Trophoblast cell (in vitro differentiated cells and primary cell): ENCODE results near the gene CAMK4.

Experiments
- DNase-seq, 2 donors: peaks; one replicate each; pipeline ENCODE4 v3.0.0-alpha.2; 2016
- H2AFZ ChIP-seq: 2 replicates; pipeline ENCODE4 v1.6.1; 2013; ENCODE audit warnings: low read length, moderate library complexity, mild to moderate bottlenecking; ENCODE audit not compliant: insufficient read depth, poor library complexity
- H2AK5ac ChIP-seq: 2 replicates; pipeline ENCODE4 v1.6.1; 2013; ENCODE audit warnings: mild to moderate bottlenecking, low read length
- H2BK120ac ChIP-seq: 2 replicates; pipeline ENCODE4 v1.6.1; 2013; ENCODE audit warnings: low read length, mild to moderate bottlenecking, moderate library complexity; ENCODE audit not compliant: insufficient read depth, poor library complexity
- H2BK12ac ChIP-seq: 2 replicates; pipeline ENCODE4 v1.6.1; 2013; ENCODE audit warnings: mild to moderate bottlenecking, low read length, moderate library complexity
- H2BK5ac ChIP-seq: 2 replicates; pipeline ENCODE4 v1.6.1; 2013; ENCODE audit warnings: low read length, low read depth, moderate library complexity, mild to moderate bottlenecking; ENCODE audit not compliant: poor library complexity
- H3K14ac ChIP-seq: 2 replicates; pipeline ENCODE4 v1.6.1; 2013; ENCODE audit warnings: mild to moderate bottlenecking, low read length
- H3K18ac ChIP-seq: 2 replicates; pipeline ENCODE4 v1.6.1; 2013; ENCODE audit warnings: mild to moderate bottlenecking, low read length
- H3K23ac ChIP-seq: 2 replicates; pipeline ENCODE4 v1.6.1; 2013; ENCODE audit warnings: low read length
- H3K27ac ChIP-seq: 2 replicates; pipeline ENCODE4 v1.5.1; 2013; ENCODE audit warnings: low read depth, mild to moderate bottlenecking, inconsistent platforms, low read length, moderate library complexity
- H3K27me3 ChIP-seq: 2 replicates; pipeline ENCODE4 v1.6.1; 2013; ENCODE audit warnings: inconsistent platforms, mild to moderate bottlenecking, low read length, moderate library complexity; ENCODE audit not compliant: insufficient read depth
- H3K36me3 ChIP-seq, 2 experiments: 1 replicate in 1 of 2; 2 replicates in 1 of 2; pipeline ENCODE4 v1.6.1; 2013; ENCODE audit warnings: low read length in 2 of 2, mild to moderate bottlenecking in 2 of 2, moderate library complexity in 1 of 2; ENCODE audit not compliant: insufficient read depth in 2 of 2, control insufficient read depth in 1 of 2
- H3K4ac ChIP-seq: 2 replicates; pipeline ENCODE4 v1.6.1; 2013; ENCODE audit warnings: low read depth, mild to moderate bottlenecking, low read length, moderate library complexity
- H3K4me1 ChIP-seq, 2 experiments: 1 replicate in 1 of 2; 2 replicates in 1 of 2; pipeline ENCODE4 v1.6.1; 2013; ENCODE audit warnings: low read length in 2 of 2, mild to moderate bottlenecking in 2 of 2, moderate library complexity in 1 of 2; ENCODE audit not compliant: insufficient read depth in 2 of 2, control insufficient read depth in 1 of 2
- H3K4me2 ChIP-seq: 2 replicates; pipeline ENCODE4 v1.6.1; 2013; ENCODE audit warnings: inconsistent platforms, mild to moderate bottlenecking, low read length, moderate library complexity
- H3K4me3 ChIP-seq: 2 replicates; pipeline ENCODE4 v1.5.1; 2013; ENCODE audit warnings: mild to moderate bottlenecking, low read depth, low read length, inconsistent platforms
- H3K79me1 ChIP-seq: one replicate; pipeline ENCODE4 v1.6.1; 2013; ENCODE audit warnings: low read length
- H3K79me2 ChIP-seq: 2 replicates; pipeline ENCODE4 v1.6.1; 2013; ENCODE audit warnings: low read length, mild to moderate bottlenecking; ENCODE audit not compliant: control insufficient read depth, insufficient read depth, poor library complexity
- H3K9ac ChIP-seq: 2 replicates; pipeline ENCODE4 v1.6.1; 2013; ENCODE audit warnings: mild to moderate bottlenecking, low read length
- H3K9me3 ChIP-seq: 2 replicates; pipeline ENCODE4 v1.6.1; 2013; ENCODE audit warnings: low read depth, mild to moderate bottlenecking, control low read depth, inconsistent platforms, low read length; ENCODE audit not compliant: insufficient read depth
- H4K12ac ChIP-seq: 2 replicates; pipeline ENCODE4 v1.6.1; 2013; ENCODE audit warnings: low read depth, mild to moderate bottlenecking, low read length, moderate library complexity
- H4K8ac ChIP-seq: 2 replicates; pipeline ENCODE4 v1.6.1; 2013; ENCODE audit warnings: low read depth, mild to moderate bottlenecking, low read length, moderate library complexity
- H4K91ac ChIP-seq: one replicate; pipeline ENCODE4 v1.6.1; 2013; ENCODE audit warnings: low read depth, mild to moderate bottlenecking, low read length, moderate library complexity
- WGBS: extraction: QIAGEN DNeasy Blood & Tissue Kit; methylation state at CpG from one replicate; pipeline ENCODE4 v1.1.7; 2013; ENCODE audit warnings: missing lambda C conversion rate; ENCODE audit not compliant: insufficient read length, insufficient coverage; ENCODE audit errors: extremely low coverage; 5-methylcytosine and 5-hydroxymethylcytosine counted together

CAMK4 gene

GRCh38 chr5:111530298-111530740 lies 306.1 kb downstream of the CAMK4 start:
- H3K9ac ChIP-seq: no peak overlapping the region
- H3K79me1 ChIP-seq: no peaks in the 10 kb centered on the region
- H2AFZ ChIP-seq: peak overlapping the region; percentile 14
- WGBS: no CpG with 5 or more reads among the region's 10 CpGs
- no peaks in the 10 kb centered on the region for H3K27me3 ChIP-seq
- no peak overlapping the region for H4K91ac ChIP-seq
- no peaks in the 10 kb centered on the region for H3K36me3 ChIP-seq
- peaks cover 0 to 2% of the 10 kb centered on the region in 2 experiments for H3K4me1 ChIP-seq
- H2BK5ac ChIP-seq: no peak overlapping the region
- no peak overlapping the region for H2AK5ac ChIP-seq
- no peaks in the 10 kb centered on the region for H3K79me2 ChIP-seq
- H3K4me2 ChIP-seq: no peak overlapping the region
- no peak overlapping the region for H3K23ac ChIP-seq
- H3K14ac ChIP-seq: no peak overlapping the region
- no peak overlapping the region for H3K4me3 ChIP-seq
- no peak overlapping the region for H4K12ac ChIP-seq
- H3K9me3 ChIP-seq: peaks cover 1% of the 10 kb centered on the region
- no peak overlapping the region for H4K8ac ChIP-seq
- DNase-seq: peak; percentile 82 to 90
- H3K18ac ChIP-seq: no peak overlapping the region
- no peak overlapping the region for H2BK120ac ChIP-seq
- H2BK12ac ChIP-seq: no peak overlapping the region
- peak overlapping the region; percentile 58 for H3K27ac ChIP-seq
- H3K4ac ChIP-seq: no peak overlapping the region

DNA sequence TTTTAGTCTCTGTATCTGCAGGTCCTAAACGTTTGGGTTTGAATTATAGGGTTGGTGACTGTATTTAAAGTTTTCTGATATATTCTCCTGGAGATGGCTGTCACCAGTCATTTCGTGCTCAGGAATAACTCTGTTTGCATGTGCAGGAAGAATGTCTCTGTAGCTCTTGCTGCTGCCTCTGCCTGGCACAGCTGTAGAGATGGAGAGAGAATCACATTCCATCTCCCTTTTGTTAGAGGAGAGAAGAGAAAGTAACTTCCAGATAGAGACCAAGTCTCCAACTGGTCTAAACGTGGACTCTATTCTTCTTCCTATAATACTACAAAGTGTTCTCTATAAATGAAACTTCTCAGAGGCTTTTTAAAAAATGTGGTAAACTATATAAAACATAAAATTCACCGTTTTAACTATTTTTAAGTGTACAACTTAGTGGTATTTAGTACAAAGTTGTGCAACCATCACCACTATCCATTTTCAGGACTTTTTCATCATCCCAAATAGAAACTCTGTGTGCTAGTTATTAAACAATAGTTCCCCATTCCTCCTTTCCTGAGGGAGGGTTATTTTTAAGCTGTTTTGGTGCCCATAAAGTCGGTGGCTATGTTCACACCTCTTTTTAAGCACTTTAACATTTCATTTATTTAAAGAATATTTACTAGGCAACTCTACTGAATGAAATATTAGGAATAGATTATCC lies 308.9 kb downstream of the CAMK4 start:
- Histone ChIP-seq H2AFZ (no peak overlapping the region), H3K4ac (no peak overlapping the region), H4K8ac (no peak overlapping the region), H3K4me2 (no peak overlapping the region), H3K4me1 (peaks cover 0 to 2% of the 10 kb centered on the region in 2 experiments), H3K27ac (no peak overlapping the region), H3K14ac (no peak overlapping the region), H3K79me1 (no peaks in the 10 kb centered on the region), H2BK5ac (no peak overlapping the region), H4K91ac (no peak overlapping the region), H3K9ac (no peak overlapping the region), H3K79me2 (no peaks in the 10 kb centered on the region), H3K23ac (no peak overlapping the region), H3K27me3 (no peaks in the 10 kb centered on the region), H2AK5ac (no peak overlapping the region), H2BK12ac (no peak overlapping the region), H4K12ac (no peak overlapping the region), H3K4me3 (no peak overlapping the region), H3K36me3 (no peaks in the 10 kb centered on the region), H3K18ac (no peak overlapping the region), H3K9me3 (peaks cover 1% of the 10 kb centered on the region), H2BK120ac (no peak overlapping the region)
- no peak for DNase-seq
- no CpG with 5 or more reads among the region's 5 CpGs for WGBS

DNA sequence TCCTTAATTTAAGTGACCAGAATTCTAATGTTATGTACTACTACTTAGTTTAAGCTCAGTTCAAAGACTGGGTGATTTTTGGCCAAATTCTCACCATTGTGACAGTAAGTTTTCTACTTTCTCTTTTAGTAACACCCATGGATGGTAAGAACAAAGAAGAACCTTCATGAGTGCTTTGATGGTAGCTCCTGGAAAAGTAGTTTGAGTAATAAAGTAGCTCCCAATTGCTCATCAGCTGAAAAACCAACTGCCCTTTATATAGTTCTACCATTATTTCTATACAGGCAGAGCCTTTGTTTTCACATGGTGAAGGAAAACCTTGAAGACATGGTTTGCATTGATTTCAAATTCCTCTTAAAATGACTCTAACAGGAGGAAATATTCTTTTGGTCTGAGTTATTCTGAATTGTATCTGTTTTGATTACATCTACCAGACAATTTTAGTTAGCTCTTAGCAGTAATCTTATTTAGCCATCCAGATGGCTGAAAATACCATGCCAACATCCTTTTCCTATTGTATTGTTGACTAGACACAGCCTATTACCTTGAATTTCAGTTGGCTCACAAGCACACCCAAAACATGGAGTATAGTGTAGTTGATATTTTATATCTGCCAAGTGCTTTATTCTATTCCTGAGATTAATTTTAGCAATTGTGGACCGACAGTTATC lies 311.8 kb downstream of the CAMK4 start:
- Histone ChIP-seq H3K27ac (no peak overlapping the region), H3K9ac (no peak overlapping the region), H3K27me3 (no peaks in the 10 kb centered on the region), H2BK12ac (no peak overlapping the region), H3K4me1 (no peaks in the 10 kb centered on the region), H3K23ac (no peak overlapping the region), H3K4ac (no peak overlapping the region), H3K4me3 (no peak overlapping the region), H3K18ac (no peak overlapping the region), H4K12ac (no peak overlapping the region), H4K8ac (no peak overlapping the region), H3K4me2 (no peak overlapping the region), H3K79me1 (no peaks in the 10 kb centered on the region), H4K91ac (no peak overlapping the region), H2AFZ (no peak overlapping the region), H2AK5ac (no peak overlapping the region), H2BK5ac (no peak overlapping the region), H3K9me3 (peaks cover 1% of the 10 kb centered on the region), H3K79me2 (no peaks in the 10 kb centered on the region), H3K14ac (no peak overlapping the region), H3K36me3 (no peaks in the 10 kb centered on the region), H2BK120ac (no peak overlapping the region)
- WGBS: no CpG with 5 or more reads among the region's 1 CpG
- DNase-seq: no peak

DNA sequence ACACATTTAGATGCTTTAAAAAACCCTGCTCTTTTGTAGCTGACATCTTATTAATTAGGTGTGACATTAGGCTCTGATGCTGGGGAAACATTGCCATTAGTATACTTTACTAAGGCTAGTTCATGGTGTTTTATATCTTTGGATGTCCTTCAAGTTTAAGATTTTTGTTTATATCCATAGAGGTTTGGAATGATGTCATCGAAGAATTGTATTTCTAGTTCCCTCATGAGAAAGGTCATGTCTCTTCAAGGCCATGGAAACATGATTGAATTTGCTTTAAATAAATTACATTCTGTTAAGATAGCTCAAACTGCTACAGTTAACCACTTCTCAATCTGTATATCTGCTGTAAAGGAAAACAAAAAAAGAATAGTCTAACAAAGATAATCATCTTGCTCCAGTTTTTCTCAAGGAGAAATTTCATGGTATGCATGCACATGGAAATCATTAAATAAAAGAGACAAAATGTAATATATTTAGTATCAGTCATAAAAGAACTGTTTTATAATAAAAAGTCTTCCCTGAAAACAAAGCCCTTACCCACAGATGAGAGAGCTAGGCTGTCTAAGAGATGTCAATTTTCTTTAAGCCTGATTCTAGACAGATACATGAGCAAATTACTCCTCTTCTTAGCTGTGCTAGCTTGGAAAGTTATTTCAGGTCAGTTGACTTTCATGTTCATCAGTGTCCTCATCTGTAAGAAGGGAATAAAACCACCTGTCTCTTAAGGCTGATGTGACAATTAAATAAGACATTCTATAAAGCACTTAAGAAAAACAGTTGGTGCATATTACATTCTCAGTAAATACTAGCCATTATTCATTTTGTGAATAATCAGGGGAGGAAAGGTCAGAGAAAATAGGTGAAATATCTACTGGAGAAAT lies 313.2 kb downstream of the CAMK4 start:
- H3K9me3 ChIP-seq: peaks cover 1% of the 10 kb centered on the region
- H3K27ac ChIP-seq: no peak overlapping the region
- H3K79me2 ChIP-seq: no peaks in the 10 kb centered on the region
- no peak overlapping the region for H4K12ac ChIP-seq
- H3K9ac ChIP-seq: no peak overlapping the region
- H3K27me3 ChIP-seq: no peaks in the 10 kb centered on the region
- no peaks in the 10 kb centered on the region for H3K36me3 ChIP-seq
- no peaks in the 10 kb centered on the region for H3K79me1 ChIP-seq
- no peak overlapping the region for H3K4me2 ChIP-seq
- no peak overlapping the region for H3K4me3 ChIP-seq
- no peak overlapping the region for H3K14ac ChIP-seq
- H2AK5ac ChIP-seq: no peak overlapping the region
- H3K4ac ChIP-seq: no peak overlapping the region
- H2BK5ac ChIP-seq: no peak overlapping the region
- H3K23ac ChIP-seq: no peak overlapping the region
- no peak overlapping the region for H2AFZ ChIP-seq
- H3K4me1 ChIP-seq: no peaks in the 10 kb centered on the region
- H3K18ac ChIP-seq: no peak overlapping the region
- no CpG with 5 or more reads among the region's 1 CpG for WGBS
- no peak overlapping the region for H4K91ac ChIP-seq
- no peak overlapping the region for H2BK120ac ChIP-seq
- no peak for DNase-seq
- no peak overlapping the region for H2BK12ac ChIP-seq
- no peak overlapping the region for H4K8ac ChIP-seq
